NCI-H146 treated with DMSO at 0.1 percent for 48 hours (cell line): ENCODE data around the gene LSM12.

Experiments used
- DNase-seq: peaks from one replicate; lab custom pipeline; 2025; ENCODE audit not compliant: unreplicated experiment; lab: John Stamatoyannopoulos, UW

LSM12 gene

DNA sequence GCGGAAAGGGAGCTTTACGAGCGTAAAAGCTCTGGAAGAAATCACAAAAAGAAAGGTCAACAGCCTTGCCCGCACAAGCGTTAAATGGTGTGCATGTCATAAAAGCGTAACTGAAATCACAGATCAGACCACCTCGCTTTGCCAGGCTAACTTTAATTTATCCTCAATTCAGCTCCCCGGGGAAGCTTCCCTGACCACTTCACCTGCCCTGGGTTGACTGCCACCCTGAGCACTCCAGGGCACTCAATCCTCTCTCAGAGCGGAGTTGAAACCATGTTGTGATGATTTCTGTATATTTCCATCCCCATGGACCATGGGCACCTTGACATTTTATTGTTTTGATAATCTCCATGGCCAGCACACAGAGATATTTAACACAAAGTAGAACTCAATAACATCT, 78.2 kb downstream of the LSM12 start:
- no peak for DNase-seq

DNA sequence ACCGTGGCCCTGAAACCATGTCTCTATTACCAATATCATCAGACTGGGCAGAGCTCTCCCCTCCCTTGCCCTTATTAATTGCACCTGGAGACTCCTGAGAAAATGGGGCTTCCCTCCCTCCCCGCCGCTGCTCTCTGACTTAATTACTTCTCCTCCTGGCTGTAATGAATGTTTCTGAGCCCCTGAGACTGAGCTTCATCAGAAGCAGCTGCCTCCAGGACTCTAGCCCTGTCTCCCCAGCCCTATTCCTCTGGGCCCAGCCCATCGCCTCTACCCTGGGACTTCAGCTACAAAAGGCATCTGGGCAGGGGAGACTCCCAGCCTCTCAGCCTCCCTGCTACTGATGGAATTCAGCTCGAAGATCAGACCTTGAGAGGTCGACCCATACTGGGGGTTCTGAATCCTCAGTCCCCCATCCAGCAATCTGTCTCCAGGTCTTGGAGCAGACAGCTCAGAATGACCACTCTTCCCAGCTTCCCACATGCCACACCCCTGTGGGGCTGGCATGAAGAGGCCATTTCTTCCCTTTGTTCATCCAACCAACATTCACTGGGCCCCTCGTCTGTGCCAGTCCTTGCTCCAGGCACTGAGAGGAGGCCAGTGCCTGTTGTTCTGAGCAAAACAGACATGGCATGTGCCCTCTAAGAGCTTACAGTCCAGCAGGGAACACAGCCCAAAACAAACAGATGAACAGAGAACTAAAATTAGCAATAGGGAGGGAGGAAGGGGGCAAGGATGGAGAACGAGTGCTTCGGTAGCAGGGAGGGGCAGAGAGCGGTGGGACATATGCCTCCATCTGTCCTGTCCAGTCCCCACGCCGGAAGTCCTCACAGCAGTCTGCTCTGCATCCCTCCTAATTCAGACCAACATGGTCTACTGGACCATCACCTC, 79.1 kb downstream of the LSM12 start:
- DNase-seq, result no peak

DNA sequence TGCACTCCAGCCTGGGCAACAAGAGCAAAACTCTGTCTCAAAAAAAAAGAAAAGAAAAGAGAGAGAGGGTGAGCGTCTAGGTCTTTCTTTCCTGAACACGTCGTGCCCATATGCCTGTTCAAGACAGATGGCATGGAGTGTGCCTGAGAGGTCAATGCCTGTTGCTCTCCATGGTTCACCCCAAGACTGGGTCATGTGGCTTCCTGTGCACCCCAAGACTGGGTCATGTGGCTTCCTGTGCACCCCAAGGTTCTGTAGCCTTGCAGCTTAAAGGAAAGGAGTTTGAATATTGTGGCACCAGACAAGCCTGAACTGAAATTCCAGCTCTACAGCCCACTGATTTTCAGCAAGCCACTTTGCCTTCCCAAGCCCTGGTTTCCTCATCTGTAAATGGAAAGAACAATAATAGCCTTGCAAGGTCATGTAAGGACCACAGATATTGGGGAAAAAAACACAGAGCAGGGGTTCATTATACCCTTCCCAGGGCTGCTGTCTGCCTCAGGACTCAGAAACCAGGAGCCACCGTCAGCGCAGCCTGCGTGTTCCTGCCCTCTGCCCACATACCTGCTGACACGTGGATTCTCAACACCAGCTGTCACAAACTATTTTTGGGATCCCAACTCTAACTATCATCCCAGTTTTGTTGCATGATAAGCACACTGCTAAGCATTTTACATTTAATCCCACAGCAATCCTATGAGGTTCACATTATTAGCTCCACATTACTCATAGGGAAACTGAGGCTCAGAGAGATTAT, 80.1 kb downstream of the LSM12 start:
- no peak for DNase-seq

DNA sequence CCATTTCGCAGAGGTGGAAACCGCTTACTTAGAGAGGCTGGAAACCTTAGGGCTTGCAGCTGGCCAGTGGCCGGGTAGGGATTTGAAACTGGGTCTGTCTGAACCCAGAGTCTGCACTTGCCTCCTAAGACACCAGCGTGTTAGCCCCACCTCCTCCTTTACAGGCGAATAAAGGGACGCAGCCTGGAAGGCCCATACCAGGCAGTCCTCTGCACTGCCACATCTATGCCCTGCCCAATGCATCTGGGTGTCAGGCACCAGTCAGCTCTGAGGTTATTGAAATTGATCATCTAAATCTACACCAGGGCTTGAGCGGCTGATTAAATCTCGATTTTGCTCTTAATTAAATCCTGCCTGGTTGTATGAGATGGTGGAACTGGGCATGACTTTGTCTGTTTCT, 82.0 kb downstream of the LSM12 start:
- no peak for DNase-seq
